ENCODE data around the gene CDH7.

Gene CDH7

GRCh38 chr18:65711493-65711892 lies 39.3 kb upstream of the CDH7 start:
- no peaks in the 10 kb centered on the region for H3K36me3 ChIP-seq (ENCODE audit: insufficient read depth, low read length)
- no peak overlapping the region for H3K4me3 ChIP-seq (ENCODE audit: low read length, poor library complexity, severe bottlenecking)
- H4K20me1 ChIP-seq (ENCODE audit: insufficient read depth, low read length, poor library complexity, severe bottlenecking): no peaks in the 10 kb centered on the region
- no peaks in the 10 kb centered on the region for H3K27me3 ChIP-seq (ENCODE audit: insufficient read depth, low read length, poor library complexity, severe bottlenecking)
- H3K79me2 ChIP-seq (ENCODE audit: insufficient read depth, low read length): no peaks in the 10 kb centered on the region
- no peaks in the 10 kb centered on the region for H3F3A ChIP-seq (ENCODE audit: low read depth)
- H3K4me2 ChIP-seq (ENCODE audit: low read depth, low read length, poor library complexity, severe bottlenecking): no peak overlapping the region
- no peak overlapping the region for H3K9ac ChIP-seq (ENCODE audit: low read depth, low read length, poor library complexity, severe bottlenecking)
- H3K9me2 ChIP-seq (replicated peaks; ENCODE audit: low read depth, low read length): no peaks in the 10 kb centered on the region
- H2AFZ ChIP-seq (ENCODE audit: low read length): no peak overlapping the region
- no peaks in the 10 kb centered on the region for H3K9me3 ChIP-seq (ENCODE audit: insufficient read depth, low read depth, low read length)
- H3K4me1 ChIP-seq (ENCODE audit: insufficient read depth, low read length, poor library complexity, severe bottlenecking): no peaks in the 10 kb centered on the region
- no peak for TF ChIP-seq CTCF (conservative IDR thresholded peaks at IDR 0.05; ENCODE audit: low read length)
- TF ChIP-seq EZH2phosphoT487 (IDR thresholded peaks at IDR 0.05; ENCODE audit: borderline replicate concordance): no peak

GRCh38 chr18:65721619-65722018 lies 29.2 kb upstream of the CDH7 start:
- Histone ChIP-seq H3K4me1 (ENCODE audit: insufficient read depth, low read length, poor library complexity, severe bottlenecking) (peaks cover 14% of the 10 kb centered on the region), H2AFZ (ENCODE audit: low read length) (no peak overlapping the region), H3K9me3 (ENCODE audit: insufficient read depth, low read depth, low read length) (0 out of 2 replicates have a peak, but pooled peaks cover 2% of the 10 kb centered on the region), H3K4me2 (ENCODE audit: low read depth, low read length, poor library complexity, severe bottlenecking) (peak overlapping the region; percentile 14), H3K9me2 (replicated peaks; ENCODE audit: low read depth, low read length) (no peaks in the 10 kb centered on the region), H3K9ac (ENCODE audit: low read depth, low read length, poor library complexity, severe bottlenecking) (no peak overlapping the region), H3K79me2 (ENCODE audit: insufficient read depth, low read length) (no peaks in the 10 kb centered on the region), H4K20me1 (ENCODE audit: insufficient read depth, low read length, poor library complexity, severe bottlenecking) (no peaks in the 10 kb centered on the region), H3K27me3 (ENCODE audit: insufficient read depth, low read length, poor library complexity, severe bottlenecking) (no peaks in the 10 kb centered on the region), H3K4me3 (ENCODE audit: low read length, poor library complexity, severe bottlenecking) (no peak overlapping the region), H3K36me3 (ENCODE audit: insufficient read depth, low read length) (no peaks in the 10 kb centered on the region), H3F3A (ENCODE audit: low read depth) (no peaks in the 10 kb centered on the region)
- TF ChIP-seq CTCF (conservative IDR thresholded peaks at IDR 0.05; ENCODE audit: low read length) (no peak), EZH2phosphoT487 (IDR thresholded peaks at IDR 0.05; ENCODE audit: borderline replicate concordance) (no peak)

GRCh38 chr18:65725251-65726050 lies 25.4 kb upstream of the CDH7 start:
- Histone ChIP-seq H3K27me3 (ENCODE audit: insufficient read depth, low read length, poor library complexity, severe bottlenecking) (no peaks in the 10 kb centered on the region), H3K9ac (ENCODE audit: low read depth, low read length, poor library complexity, severe bottlenecking) (no peak overlapping the region), H3K4me2 (ENCODE audit: low read depth, low read length, poor library complexity, severe bottlenecking) (no peak overlapping the region), H3K4me1 (ENCODE audit: insufficient read depth, low read length, poor library complexity, severe bottlenecking) (peaks cover 8% of the 10 kb centered on the region), H2AFZ (ENCODE audit: low read length) (peak overlapping the region; percentile 61), H3K9me3 (ENCODE audit: insufficient read depth, low read depth, low read length) (no peaks in the 10 kb centered on the region), H3K79me2 (ENCODE audit: insufficient read depth, low read length) (no peaks in the 10 kb centered on the region), H3K9me2 (replicated peaks; ENCODE audit: low read depth, low read length) (no peaks in the 10 kb centered on the region), H4K20me1 (ENCODE audit: insufficient read depth, low read length, poor library complexity, severe bottlenecking) (no peaks in the 10 kb centered on the region), H3K36me3 (ENCODE audit: insufficient read depth, low read length) (no peaks in the 10 kb centered on the region), H3K4me3 (ENCODE audit: low read length, poor library complexity, severe bottlenecking) (no peak overlapping the region), H3F3A (ENCODE audit: low read depth) (no peaks in the 10 kb centered on the region)
- TF ChIP-seq CTCF (conservative IDR thresholded peaks at IDR 0.05; ENCODE audit: low read length) (peak; percentile 80), EZH2phosphoT487 (IDR thresholded peaks at IDR 0.05; ENCODE audit: borderline replicate concordance) (no peak)

Measured in Loucy (cell line).